ENCODE results near the gene COL2A1. TPM values are rescaled to one million over a fixed set of nuclear protein-coding genes. Genes with fewer than 3 reads are reported as not detected.

Gene COL2A1
- total RNA-seq, 1 experiment from 2014 or later = 10.8 TPM

DNA sequence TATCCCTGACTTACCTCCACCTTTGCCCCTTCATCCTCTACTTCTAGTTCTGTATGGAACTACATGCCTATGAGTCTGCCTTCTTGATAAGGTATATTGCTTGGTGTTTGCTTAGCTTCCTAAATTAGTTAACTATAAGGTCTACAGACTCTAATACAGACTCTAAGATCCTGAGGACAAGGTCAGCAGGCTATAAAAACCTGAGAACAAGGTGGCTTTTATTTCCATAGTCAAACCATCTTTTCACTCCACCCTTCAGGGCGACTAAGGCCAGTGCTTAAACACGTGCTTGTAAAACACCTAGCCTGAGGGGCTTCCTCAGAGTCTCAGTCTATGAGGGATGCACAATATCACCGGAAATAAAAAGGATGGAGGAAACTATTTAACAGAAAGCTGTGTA lies 36.1 kb upstream of the COL2A1 start:
- Histone ChIP-seq H3K79me2 (ENCODE audit: insufficient read depth, low read length) (no peaks in the 10 kb centered on the region), H2BK12ac (ENCODE audit: insufficient read length, low read depth, low read length) (no peak overlapping the region), H3K4ac (ENCODE audit: low read depth, low read length) (no peak overlapping the region), H4K8ac (replicated peaks; ENCODE audit: insufficient read length, low read depth, low read length) (no peak overlapping the region), H2BK120ac (ENCODE audit: low read depth, low read length, poor library complexity, severe bottlenecking) (no peak overlapping the region), H3K9ac (ENCODE audit: extremely low read depth, insufficient read length, low read length) (no peak overlapping the region), H3K27ac (ENCODE audit: insufficient read length, low read depth, low read length) (no peak overlapping the region), H3K14ac (ENCODE audit: insufficient read depth, low read length) (no peak overlapping the region), H2BK5ac (ENCODE audit: insufficient read length, low read length) (no peak overlapping the region), H3K9me3 (ENCODE audit: control insufficient read depth, low read depth, low read length) (no peaks in the 10 kb centered on the region), H3K56ac (ENCODE audit: insufficient read length, low read depth, low read length) (no peak overlapping the region), H2BK20ac (ENCODE audit: low read depth, low read length, poor library complexity, severe bottlenecking) (no peak overlapping the region), H2BK15ac (ENCODE audit: low read depth, low read length) (no peak overlapping the region), H3K27me3 (ENCODE audit: insufficient read depth, low read length) (no peaks in the 10 kb centered on the region), H3K23ac (ENCODE audit: insufficient read length, low read depth, low read length) (no peak overlapping the region), H3K18ac (ENCODE audit: insufficient read length, low read depth, low read length) (no peak overlapping the region), H4K5ac (ENCODE audit: insufficient read length, low read depth, low read length) (no peak overlapping the region), H2AFZ (ENCODE audit: low read length) (no peak overlapping the region), H3K4me2 (ENCODE audit: insufficient read depth, insufficient read length, low read length) (no peak overlapping the region), H3K4me1 (ENCODE audit: insufficient read depth, low read length) (peaks cover 12% of the 10 kb centered on the region; the same call in 1 of the 2 replicates), H3T11ph (ENCODE audit: low read length) (no peak overlapping the region), H2AK5ac (ENCODE audit: insufficient read length, low read length) (no peak overlapping the region), H4K20me1 (ENCODE audit: control insufficient read depth, insufficient read depth, insufficient read length) (no peaks in the 10 kb centered on the region), H3K23me2 (ENCODE audit: insufficient read length, low read depth, low read length, poor library complexity, severe bottlenecking) (no peaks in the 10 kb centered on the region), H3K79me1 (ENCODE audit: insufficient read depth, low read depth, low read length, poor library complexity, severe bottlenecking) (no peaks in the 10 kb centered on the region), H4K91ac (ENCODE audit: insufficient read length, low read depth, low read length) (no peak overlapping the region)
- WGBS (ENCODE audit: extremely low coverage, insufficient read length, low lambda C conversion rate) = no CpG with 5 or more reads among the region's 3 CpGs
- no peak overlapping the region for H3K27ac Mint-ChIP-seq
- no peaks in the 10 kb centered on the region for H3K9me3 Mint-ChIP-seq
- H3K4me1 Mint-ChIP-seq = peaks cover 31 to 33% of the 10 kb centered on the region in 2 experiments
- TF ChIP-seq, protein P1, sequence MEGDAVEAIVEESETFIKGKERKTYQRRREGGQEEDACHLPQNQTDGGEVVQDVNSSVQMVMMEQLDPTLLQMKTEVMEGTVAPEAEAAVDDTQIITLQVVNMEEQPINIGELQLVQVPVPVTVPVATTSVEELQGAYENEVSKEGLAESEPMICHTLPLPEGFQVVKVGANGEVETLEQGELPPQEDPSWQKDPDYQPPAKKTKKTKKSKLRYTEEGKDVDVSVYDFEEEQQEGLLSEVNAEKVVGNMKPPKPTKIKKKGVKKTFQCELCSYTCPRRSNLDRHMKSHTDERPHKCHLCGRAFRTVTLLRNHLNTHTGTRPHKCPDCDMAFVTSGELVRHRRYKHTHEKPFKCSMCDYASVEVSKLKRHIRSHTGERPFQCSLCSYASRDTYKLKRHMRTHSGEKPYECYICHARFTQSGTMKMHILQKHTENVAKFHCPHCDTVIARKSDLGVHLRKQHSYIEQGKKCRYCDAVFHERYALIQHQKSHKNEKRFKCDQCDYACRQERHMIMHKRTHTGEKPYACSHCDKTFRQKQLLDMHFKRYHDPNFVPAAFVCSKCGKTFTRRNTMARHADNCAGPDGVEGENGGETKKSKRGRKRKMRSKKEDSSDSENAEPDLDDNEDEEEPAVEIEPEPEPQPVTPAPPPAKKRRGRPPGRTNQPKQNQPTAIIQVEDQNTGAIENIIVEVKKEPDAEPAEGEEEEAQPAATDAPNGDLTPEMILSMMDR (conservative IDR thresholded peaks at IDR 0.05) = no peak
- H3K36me3 Mint-ChIP-seq (ENCODE audit: insufficient read depth in 1 of 3, low read depth in 3 of 3) = peaks cover 3 to 23% (median 19%) of the 10 kb centered on the region in 3 experiments
- DNase-seq = no peak
- peaks cover 52% of the 10 kb centered on the region for H3K27me3 Mint-ChIP-seq (ENCODE audit: low read depth)
- H3K4me3 Mint-ChIP-seq = no peak overlapping the region

Measured in H9 (cell line).